ENCODE results near the gene HBS1L.

HBS1L gene

DNA sequence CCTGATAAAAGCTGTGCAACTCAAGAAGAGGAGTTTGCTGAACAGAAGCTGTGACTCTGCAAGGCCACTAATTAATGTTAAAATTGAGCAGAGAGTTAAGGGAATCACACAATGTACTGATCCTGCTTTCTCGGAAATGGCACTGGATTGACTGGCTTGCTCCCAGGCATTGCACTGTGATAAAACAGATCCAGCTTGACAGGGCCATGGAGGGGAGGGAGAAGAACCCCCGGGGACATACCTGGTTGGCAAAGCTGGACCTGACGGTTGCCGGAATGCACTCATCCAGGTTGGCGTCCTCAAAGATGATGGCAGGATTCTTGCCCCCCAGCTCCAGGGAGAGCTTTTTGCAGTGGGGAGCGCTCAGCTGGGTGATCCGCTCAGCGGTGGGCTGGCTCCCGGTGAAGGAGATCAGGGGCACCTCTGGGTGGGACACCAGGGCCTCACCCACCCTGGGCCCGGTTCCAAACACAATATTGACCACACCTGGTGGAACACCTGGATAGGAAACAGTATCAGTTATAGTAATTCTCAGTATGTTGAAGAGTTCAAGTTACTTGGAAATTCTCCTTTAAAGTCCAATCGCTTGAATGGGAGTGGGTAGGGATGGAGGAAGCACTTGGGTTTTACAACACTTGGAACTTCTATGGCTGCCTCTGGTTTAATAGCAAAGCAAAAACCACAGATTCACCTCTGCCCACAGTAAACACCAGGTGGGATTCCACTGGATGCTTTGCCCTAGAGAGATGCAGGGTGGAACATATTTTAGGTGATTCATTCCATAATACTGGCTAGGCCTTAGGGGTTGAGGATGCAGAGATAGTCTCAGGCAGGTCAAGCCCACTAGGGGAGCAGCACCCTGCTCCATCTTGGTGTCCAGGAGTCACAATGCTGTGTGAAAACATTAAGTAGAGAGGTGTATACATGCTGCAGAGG lies 121.8 kb downstream of the HBS1L start:
- no peak overlapping the region for H3K4me3 ChIP-seq (ENCODE audit: low read length)
- TF ChIP-seq, protein P1, sequence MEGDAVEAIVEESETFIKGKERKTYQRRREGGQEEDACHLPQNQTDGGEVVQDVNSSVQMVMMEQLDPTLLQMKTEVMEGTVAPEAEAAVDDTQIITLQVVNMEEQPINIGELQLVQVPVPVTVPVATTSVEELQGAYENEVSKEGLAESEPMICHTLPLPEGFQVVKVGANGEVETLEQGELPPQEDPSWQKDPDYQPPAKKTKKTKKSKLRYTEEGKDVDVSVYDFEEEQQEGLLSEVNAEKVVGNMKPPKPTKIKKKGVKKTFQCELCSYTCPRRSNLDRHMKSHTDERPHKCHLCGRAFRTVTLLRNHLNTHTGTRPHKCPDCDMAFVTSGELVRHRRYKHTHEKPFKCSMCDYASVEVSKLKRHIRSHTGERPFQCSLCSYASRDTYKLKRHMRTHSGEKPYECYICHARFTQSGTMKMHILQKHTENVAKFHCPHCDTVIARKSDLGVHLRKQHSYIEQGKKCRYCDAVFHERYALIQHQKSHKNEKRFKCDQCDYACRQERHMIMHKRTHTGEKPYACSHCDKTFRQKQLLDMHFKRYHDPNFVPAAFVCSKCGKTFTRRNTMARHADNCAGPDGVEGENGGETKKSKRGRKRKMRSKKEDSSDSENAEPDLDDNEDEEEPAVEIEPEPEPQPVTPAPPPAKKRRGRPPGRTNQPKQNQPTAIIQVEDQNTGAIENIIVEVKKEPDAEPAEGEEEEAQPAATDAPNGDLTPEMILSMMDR (conservative IDR thresholded peaks at IDR 0.05; ENCODE audit: low read length), result no peak
- DNase-seq (ENCODE audit: low read depth), result no peak

GRCh38 chr6:134932098-134932497 lies 122.5 kb downstream of the HBS1L start:
- no peak for DNase-seq (ENCODE audit: low read depth)
- TF ChIP-seq, protein P1 (conservative IDR thresholded peaks at IDR 0.05; ENCODE audit: low read length), result no peak
- H3K4me3 ChIP-seq (ENCODE audit: low read length), result no peak overlapping the region

- H3K4me3 ChIP-seq (ENCODE audit: low read length), result no peak overlapping the region
- TF ChIP-seq, protein P1 (conservative IDR thresholded peaks at IDR 0.05; ENCODE audit: low read length), result no peak
- no peak for DNase-seq (ENCODE audit: low read depth)
Observed at GRCh38 chr6:134930463-134930862, 124.2 kb downstream of the HBS1L start.

GRCh38 chr6:134928151-134928900 lies 126.3 kb downstream of the HBS1L start:
- TF ChIP-seq, protein P1 (conservative IDR thresholded peaks at IDR 0.05; ENCODE audit: low read length), result no peak
- no peak for DNase-seq (ENCODE audit: low read depth)
- H3K4me3 ChIP-seq (ENCODE audit: low read length), result no peak overlapping the region

GRCh38 chr6:134925800-134926199 lies 128.8 kb downstream of the HBS1L start:
- DNase-seq (ENCODE audit: low read depth), result peak; percentile 35
- TF ChIP-seq, protein P1 (conservative IDR thresholded peaks at IDR 0.05; ENCODE audit: low read length), result no peak

DNA sequence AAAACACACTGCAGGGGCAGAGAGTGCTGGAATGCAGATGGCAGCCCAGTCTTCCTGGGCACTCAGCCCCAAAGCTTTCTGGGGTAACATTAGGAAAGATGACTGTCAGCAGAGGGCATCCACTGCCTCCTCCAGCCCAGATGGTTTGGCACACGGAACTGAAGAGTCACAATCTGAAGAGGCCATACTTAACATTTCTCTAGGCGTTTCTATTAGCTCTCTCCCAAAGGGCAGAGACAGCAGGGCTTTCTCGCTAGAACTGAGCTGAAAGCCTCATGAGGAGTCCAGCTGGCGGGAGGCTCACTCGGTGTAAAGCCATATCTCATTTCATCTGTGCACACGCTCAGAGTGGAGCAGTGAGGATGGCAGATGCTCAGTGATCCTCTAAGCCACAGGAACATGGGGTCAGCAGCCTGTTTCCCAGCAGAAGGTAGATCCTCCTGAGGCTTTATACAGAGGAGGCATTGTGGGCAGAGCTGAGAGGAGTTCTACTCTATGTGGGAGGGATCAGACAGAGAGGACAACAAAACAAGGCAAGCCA lies 132.8 kb downstream of the HBS1L start:
- TF ChIP-seq, protein P1 (conservative IDR thresholded peaks at IDR 0.05; ENCODE audit: low read length), result no peak
- no peak overlapping the region for H3K4me3 ChIP-seq (ENCODE audit: low read length)
- DNase-seq (ENCODE audit: low read depth), result peak; percentile 40

More at GRCh38 chr6:134925800-134926199, 128.8 kb downstream of the HBS1L start:
- H3K4me3 ChIP-seq (ENCODE audit: low read length), result no peak overlapping the region
